Ectodermal cell (in vitro differentiated cells): ENCODE results near the gene ST3GAL5.
A peak's percentile ranks its signal among the peaks of the same experiment; 100 is the strongest.

Experiments used
- H3K27ac ChIP-seq: 2 replicates; pipeline ENCODE4 v1.7.0; 2013; ENCODE audit warnings: mild to moderate bottlenecking, low read depth, low read length; ENCODE audit not compliant: insufficient read depth, poor library complexity, severe bottlenecking
- H3K27me3 ChIP-seq: 2 replicates; pipeline ENCODE4 v1.7.0; 2013; ENCODE audit warnings: mild to moderate bottlenecking, low read length; ENCODE audit not compliant: insufficient read depth, control insufficient read depth, poor library complexity, severe bottlenecking
- H3K36me3 ChIP-seq: one replicate; pipeline ENCODE4 v1.7.0; 2013; ENCODE audit warnings: low read length; ENCODE audit not compliant: control insufficient read depth, insufficient read depth
- H3K4me1 ChIP-seq: one replicate; pipeline ENCODE4 v1.7.0; 2013; ENCODE audit warnings: low read length; ENCODE audit not compliant: control insufficient read depth, insufficient read depth
- H3K4me3 ChIP-seq: 2 replicates; pipeline ENCODE4 v1.7.0; 2013; ENCODE audit warnings: low read depth, low read length, control low read depth; ENCODE audit not compliant: insufficient read depth
- H3K9me3 ChIP-seq: 2 replicates; pipeline ENCODE4 v1.7.0; 2013; ENCODE audit warnings: mild to moderate bottlenecking, low read length, moderate library complexity; ENCODE audit not compliant: control insufficient read depth
- WGBS, 2 experiments: methylation state at CpG; one replicate each; pipeline ENCODE4 v1.1.7; 2013; ENCODE audit warnings: missing lambda C conversion rate in 2 of 2; 5-methylcytosine and 5-hydroxymethylcytosine counted together

The ST3GAL5 gene

DNA sequence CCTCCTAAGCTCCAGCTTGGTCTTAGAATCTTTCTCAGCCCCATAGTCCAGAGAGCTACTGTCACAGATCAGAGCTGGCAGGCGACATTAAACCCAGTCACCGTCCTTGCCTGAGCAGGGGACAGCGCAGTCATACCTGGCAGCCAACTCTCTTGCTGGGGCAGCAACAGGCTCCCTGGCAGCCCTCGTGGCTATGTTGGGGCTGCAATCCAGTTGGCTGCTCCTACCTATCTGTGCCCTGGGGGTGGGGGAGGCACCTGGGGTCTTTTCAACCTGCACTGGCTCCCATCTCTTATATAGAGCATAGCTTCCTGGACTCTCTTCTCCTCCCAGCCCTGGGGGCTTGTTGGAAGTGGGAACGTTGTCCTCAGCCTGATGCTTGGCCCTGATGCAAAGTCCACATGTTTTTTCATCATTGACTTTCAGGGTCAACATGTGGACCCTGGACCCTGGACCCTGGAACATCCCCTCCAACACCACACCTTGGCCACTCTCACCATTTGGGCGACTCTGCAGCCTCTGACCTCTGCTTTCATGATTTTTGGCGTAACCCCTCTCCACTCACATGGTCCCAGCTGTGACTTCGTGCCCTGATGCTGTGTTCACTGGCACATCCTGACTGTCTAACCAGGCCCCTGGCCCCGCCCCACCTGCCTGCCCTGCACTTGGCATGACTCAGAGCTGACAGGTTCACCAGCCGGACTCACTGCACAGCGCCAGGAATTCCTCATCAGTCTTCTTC is 89.4 kb downstream of the ST3GAL5 start:
- Histone ChIP-seq H3K4me3 (no peak overlapping the region), H3K36me3 (no peaks in the 10 kb centered on the region)
- 86 to 87% methylated on average over 11 of the region's 11 CpGs for WGBS, 2 experiments

DNA sequence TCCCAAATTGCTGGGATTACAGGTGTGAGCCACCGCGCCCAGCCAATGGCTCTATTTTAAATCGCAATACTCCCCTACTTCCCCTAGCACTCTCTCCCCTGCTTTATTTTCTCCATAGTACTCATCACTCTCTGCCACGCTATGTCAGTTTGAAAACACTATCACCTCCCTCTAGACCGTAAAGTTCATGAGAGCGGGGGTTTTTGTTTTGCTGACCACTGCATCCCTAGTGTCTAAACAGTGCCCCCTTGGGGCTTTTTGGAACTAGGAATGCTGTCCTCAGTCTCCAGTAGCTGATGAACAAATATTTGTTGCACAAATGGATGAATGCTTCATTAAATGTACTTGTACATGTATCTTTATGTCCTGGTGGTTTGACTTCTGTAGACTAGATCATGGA is 90.9 kb downstream of the ST3GAL5 start:
- H3K27ac ChIP-seq: no peak overlapping the region
- H3K4me1 ChIP-seq: peaks cover 25% of the 10 kb centered on the region
- H3K9me3 ChIP-seq: no peaks in the 10 kb centered on the region
- no peak overlapping the region for H3K4me3 ChIP-seq
- 74% methylated on average over 6 of the region's 6 CpGs for WGBS, 2 experiments
- H3K27me3 ChIP-seq: peaks cover 3% of the 10 kb centered on the region
- no peaks in the 10 kb centered on the region for H3K36me3 ChIP-seq

More for the DNA sequence above, 89.4 kb downstream of the ST3GAL5 start:
- peaks cover 3% of the 10 kb centered on the region for H3K27me3 ChIP-seq
- H3K4me1 ChIP-seq: peaks cover 25% of the 10 kb centered on the region
- H3K27ac ChIP-seq: no peak overlapping the region
- no peaks in the 10 kb centered on the region for H3K9me3 ChIP-seq

GRCh38 chr2:85797263-85797660 is 91.5 kb downstream of the ST3GAL5 start:
- Histone ChIP-seq H3K27me3 (peaks cover 3% of the 10 kb centered on the region), H3K27ac (no peak overlapping the region), H3K4me1 (peaks cover 25% of the 10 kb centered on the region), H3K36me3 (no peaks in the 10 kb centered on the region), H3K4me3 (no peak overlapping the region), H3K9me3 (no peaks in the 10 kb centered on the region)
- 92 to 93% methylated on average over 13 of the region's 13 CpGs for WGBS, 2 experiments

- Histone ChIP-seq H3K27ac (peak overlapping the region; percentile 30), H3K36me3 (no peaks in the 10 kb centered on the region), H3K27me3 (peaks cover 3% of the 10 kb centered on the region), H3K4me1 (peaks cover 25% of the 10 kb centered on the region), H3K9me3 (no peaks in the 10 kb centered on the region), H3K4me3 (no peak overlapping the region)
- WGBS, 2 experiments: 66 to 68% methylated on average over 22 of the region's 22 CpGs
Observed at GRCh38 chr2:85796341-85797262, 92.2 kb downstream of the ST3GAL5 start.

DNA sequence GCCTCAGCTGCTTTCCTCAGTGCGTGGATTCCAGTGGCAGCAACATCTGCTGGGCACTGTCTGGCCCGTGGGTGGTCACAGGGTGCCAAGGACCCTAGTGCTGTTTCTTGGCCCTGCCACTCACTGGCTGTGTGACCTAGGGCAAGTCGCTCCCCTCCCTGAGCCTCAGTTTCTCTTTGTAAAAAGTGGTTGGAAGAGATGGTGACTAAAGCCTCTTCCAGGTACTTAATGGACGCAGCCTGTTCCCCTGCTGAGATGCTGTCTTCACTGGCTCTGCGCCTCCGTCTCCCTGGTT is 92.8 kb downstream of the ST3GAL5 start:
- Histone ChIP-seq H3K9me3 (no peaks in the 10 kb centered on the region), H3K36me3 (no peaks in the 10 kb centered on the region), H3K4me3 (no peak overlapping the region), H3K4me1 (peaks cover 25% of the 10 kb centered on the region), H3K27me3 (peaks cover 3% of the 10 kb centered on the region), H3K27ac (no peak overlapping the region)
- 86% methylated on average over 6 of the region's 6 CpGs for WGBS, 2 experiments

GRCh38 chr2:85795331-85796045 is 93.3 kb downstream of the ST3GAL5 start:
- Histone ChIP-seq H3K36me3 (no peaks in the 10 kb centered on the region), H3K27ac (no peak overlapping the region), H3K4me3 (no peak overlapping the region), H3K9me3 (no peaks in the 10 kb centered on the region), H3K4me1 (peaks cover 25% of the 10 kb centered on the region), H3K27me3 (peaks cover 3% of the 10 kb centered on the region)
- 88 to 89% methylated on average over 20 of the region's 20 CpGs for WGBS, 2 experiments

GRCh38 chr2:85794491-85795121 is 94.2 kb downstream of the ST3GAL5 start:
- Histone ChIP-seq H3K27me3 (peaks cover 3% of the 10 kb centered on the region), H3K36me3 (no peaks in the 10 kb centered on the region), H3K27ac (no peak overlapping the region), H3K4me3 (no peak overlapping the region), H3K9me3 (no peaks in the 10 kb centered on the region), H3K4me1 (peaks cover 25% of the 10 kb centered on the region)
- 84 to 91% methylated on average over 14 of the region's 14 CpGs for WGBS, 2 experiments

DNA sequence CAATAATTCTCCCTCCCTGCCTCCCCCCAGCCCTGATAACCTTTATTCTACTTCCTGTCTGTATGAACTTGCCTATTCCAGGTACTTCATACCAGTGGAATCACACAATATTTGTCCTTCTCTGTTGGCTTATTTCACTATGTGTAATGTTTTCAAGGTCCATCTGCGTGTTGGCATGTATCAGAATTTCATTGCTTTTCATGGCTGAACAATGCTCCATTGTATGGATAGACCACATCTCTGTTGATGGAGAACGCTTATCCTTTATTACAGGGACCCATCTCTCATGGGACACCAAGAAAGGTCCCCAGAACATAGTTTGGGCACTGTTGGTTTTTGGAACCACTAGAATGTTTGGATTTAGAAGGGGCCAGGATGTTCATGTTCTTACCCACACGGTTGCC is 94.8 kb downstream of the ST3GAL5 start:
- Histone ChIP-seq H3K4me3 (no peak overlapping the region), H3K27ac (no peak overlapping the region), H3K36me3 (no peaks in the 10 kb centered on the region), H3K27me3 (peaks cover 3% of the 10 kb centered on the region), H3K9me3 (no peaks in the 10 kb centered on the region), H3K4me1 (peaks cover 25% of the 10 kb centered on the region)
- WGBS, 2 experiments: 90 to 91% methylated on average over 3 of the region's 3 CpGs

- WGBS, 2 experiments: 92 to 94% methylated on average over 3 of the region's 4 CpGs
- peaks cover 25% of the 10 kb centered on the region for H3K4me1 ChIP-seq
- H3K27me3 ChIP-seq: peaks cover 3% of the 10 kb centered on the region
Observed at GRCh38 chr2:85793584-85793983, 95.2 kb downstream of the ST3GAL5 start.

More at GRCh38 chr2:85793584-85793983, 95.2 kb downstream of the ST3GAL5 start:
- H3K9me3 ChIP-seq: no peaks in the 10 kb centered on the region
- H3K4me3 ChIP-seq: no peak overlapping the region
- H3K36me3 ChIP-seq: no peaks in the 10 kb centered on the region
- H3K27ac ChIP-seq: no peak overlapping the region
